Activated CD4-positive, alpha-beta T cell treated with anti-CD3 and anti-CD28 coated beads for 36 hours (primary cell): ENCODE results near the gene CYP1A2. TPM values are rescaled to one million over a fixed set of nuclear protein-coding genes. Genes with fewer than 3 reads are reported as not detected.

ENCODE experiments used
- ATAC-seq: fragments of 200-7000 bp; cut with Tn5 transposase; one replicate; pipeline ENCODE4 v1.10.0; 2021; ENCODE audit warnings: mild to moderate bottlenecking, moderate library complexity
- CTCF ChIA-PET: fragments of 350-600 bp; sonication (Branson Sonifier 250); formaldehyde crosslinking; loops from one replicate; lab custom pipeline; 2021; ENCODE audit warnings: antibody characterized with exemption; lab: Charles Lee
- POLR2A ChIA-PET: fragments of 350-600 bp; sonication (Branson Sonifier 250); formaldehyde crosslinking; loops from one replicate; lab custom pipeline; 2021; ENCODE audit warnings: antibody characterized with exemption, inconsistent platforms; lab: Charles Lee
- DNase-seq: peaks from one replicate; pipeline ENCODE4 v3.0.0-alpha.2; 2020
- H3K27ac Mint-ChIP-seq: one replicate; pipeline ENCODE4 v1.8.0; 2021; ENCODE audit warnings: mixed read lengths
- H3K27me3 Mint-ChIP-seq: one replicate; pipeline ENCODE4 v1.8.0; 2021; ENCODE audit warnings: mixed read lengths
- H3K36me3 Mint-ChIP-seq: one replicate; pipeline ENCODE4 v1.8.0; 2021; ENCODE audit warnings: low read depth, mixed read lengths
- H3K4me1 Mint-ChIP-seq: one replicate; pipeline ENCODE4 v1.8.0; 2021; ENCODE audit warnings: mixed read lengths
- H3K4me3 Mint-ChIP-seq: one replicate; pipeline ENCODE4 v1.8.0; 2021; ENCODE audit warnings: mild to moderate bottlenecking, moderate library complexity, mixed read lengths
- H3K9me3 Mint-ChIP-seq: one replicate; pipeline ENCODE4 v1.8.0; 2021; ENCODE audit warnings: low read depth, mixed read lengths
- intact Hi-C, 2 experiments: fragments of 100-400 bp; cut with DNase I in 1 of 2; cut with micrococcal nuclease in 1 of 2; formaldehyde crosslinking; loops; one replicate each; pipeline versions ENCODE4 v1.14.2 to v1.15.1; 2022 to 2024; cut with DNase I, micrococcal nuclease
- microRNA-seq: library from miRNA; unstranded; fragments of <30 nt; microRNA quantifications from one replicate; pipeline ENCODE4 v1.2.0, GENCODE V29; 2021; ENCODE audit warnings: borderline replicate concordance
- total RNA-seq, 2 experiments: library from RNA; stranded (reverse); gene quantifications; one replicate each; pipeline ENCODE4 v1.2.3, GENCODE V29; 2021

CYP1A2 gene
- total RNA-seq, 2 experiments from 2014 or later: not detected

DNA sequence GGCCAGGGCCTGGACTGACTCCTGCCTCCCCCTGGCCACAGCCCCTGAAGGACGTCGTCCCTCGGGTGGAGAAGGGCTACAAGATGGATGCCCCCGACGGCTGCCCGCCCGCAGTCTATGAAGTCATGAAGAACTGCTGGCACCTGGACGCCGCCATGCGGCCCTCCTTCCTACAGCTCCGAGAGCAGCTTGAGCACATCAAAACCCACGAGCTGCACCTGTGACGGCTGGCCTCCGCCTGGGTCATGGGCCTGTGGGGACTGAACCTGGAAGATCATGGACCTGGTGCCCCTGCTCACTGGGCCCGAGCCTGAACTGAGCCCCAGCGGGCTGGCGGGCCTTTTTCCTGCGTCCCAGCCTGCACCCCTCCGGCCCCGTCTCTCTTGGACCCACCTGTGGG lies 53.6 kb downstream of the CYP1A2 start:
- Mint-ChIP-seq H3K36me3 (peaks cover 56% of the 10 kb centered on the region), H3K27ac (no peak overlapping the region), H3K9me3 (no peaks in the 10 kb centered on the region), H3K27me3 (no peaks in the 10 kb centered on the region), H3K4me3 (no peak overlapping the region), H3K4me1 (peaks cover 37% of the 10 kb centered on the region)
- ATAC-seq (no peak), DNase-seq (no peak)
- intact Hi-C loops: loop anchor here in 1 of 2 experiments (5.0 kb wide), 1 partner anchor 40 kb away; the partner anchor contains the start of gene ULK3
- ChIA-PET CTCF (interaction anchor here (0.7 kb wide), 1 partner anchor 15 kb away, joined by 3 read pairs; no protein-coding TSS in a partner anchor), POLR2A (no interaction called here)

DNA sequence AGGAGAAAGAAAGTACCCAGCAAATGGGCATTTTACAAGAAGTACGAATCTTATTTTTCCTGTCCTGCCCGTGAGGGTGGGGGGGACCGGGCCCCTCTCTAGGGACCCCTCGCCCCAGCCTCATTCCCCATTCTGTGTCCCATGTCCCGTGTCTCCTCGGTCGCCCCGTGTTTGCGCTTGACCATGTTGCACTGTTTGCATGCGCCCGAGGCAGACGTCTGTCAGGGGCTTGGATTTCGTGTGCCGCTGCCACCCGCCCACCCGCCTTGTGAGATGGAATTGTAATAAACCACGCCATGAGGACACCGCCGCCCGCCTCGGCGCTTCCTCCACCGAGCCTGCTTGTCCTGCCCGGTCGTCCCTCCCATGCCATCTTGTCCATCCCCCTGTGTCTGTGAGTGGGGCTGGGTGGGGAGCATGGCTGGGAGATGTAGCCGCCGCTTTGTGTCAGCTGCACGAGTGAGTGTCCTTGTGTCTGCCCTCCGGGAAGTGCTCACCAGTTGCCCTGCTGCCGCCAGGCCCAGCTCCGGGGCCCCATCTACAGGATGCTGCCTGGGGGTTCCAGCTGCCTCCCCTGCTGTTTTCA lies 54.3 kb downstream of the CYP1A2 start:
- POLR2A ChIA-PET: no interaction called here
- H3K9me3 Mint-ChIP-seq: no peaks in the 10 kb centered on the region
- no peaks in the 10 kb centered on the region for H3K27me3 Mint-ChIP-seq
- DNase-seq: no peak
- H3K4me3 Mint-ChIP-seq: no peak overlapping the region
- CTCF ChIA-PET: interaction anchor here (1.4 kb wide), 1 partner anchor 15 kb away, joined by 9 read pairs; no protein-coding TSS in a partner anchor
- H3K27ac Mint-ChIP-seq: peak overlapping the region; percentile 51
- no peak for ATAC-seq
- peaks cover 34% of the 10 kb centered on the region for H3K4me1 Mint-ChIP-seq
- H3K36me3 Mint-ChIP-seq: peaks cover 55% of the 10 kb centered on the region
- intact Hi-C loops: loop anchor here in 1 of 2 experiments (5.0 kb wide), 1 partner anchor 39 kb away; the partner anchor contains the start of gene ULK3

DNA sequence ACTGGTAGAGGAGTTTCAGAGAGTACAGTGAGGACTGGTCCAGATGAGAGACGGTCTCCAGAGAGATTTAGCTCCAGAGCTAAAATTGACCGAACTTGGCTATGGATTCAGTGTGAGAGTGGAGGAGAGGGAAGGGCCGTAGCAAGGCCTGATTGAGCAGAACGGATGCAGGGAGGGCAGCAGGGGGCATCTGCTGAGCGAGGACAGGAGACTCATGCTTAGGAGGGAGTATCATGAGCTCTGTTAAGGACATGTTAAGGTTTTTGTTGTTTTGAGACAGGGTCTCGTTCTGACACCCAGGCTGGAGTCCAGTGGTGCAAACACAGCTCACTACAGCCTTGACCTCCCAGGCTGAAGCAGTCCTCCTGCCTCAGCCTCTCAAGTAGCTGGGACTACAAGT lies 56.3 kb downstream of the CYP1A2 start:
- H3K27ac Mint-ChIP-seq: peak overlapping the region; percentile 12
- ATAC-seq (no peak), DNase-seq (no peak)
- intact Hi-C loops: loop anchor here in 1 of 2 experiments (5.0 kb wide), 1 partner anchor 37 kb away; the partner anchor contains the start of gene ULK3
- H3K27me3 Mint-ChIP-seq: no peaks in the 10 kb centered on the region
- peaks cover 37% of the 10 kb centered on the region for H3K36me3 Mint-ChIP-seq
- ChIA-PET CTCF (interaction anchor here (1.0 to 2.9 kb wide), 8 partner anchors 12 to 170 kb away, joined by 3 to 16 read pairs (median 4); no protein-coding TSS in a partner anchor), POLR2A (interaction anchor here (1.1 to 1.2 kb wide), 2 partner anchors 11 to 121 kb away, joined by 4 to 7 read pairs; no protein-coding TSS in a partner anchor)
- no peaks in the 10 kb centered on the region for H3K9me3 Mint-ChIP-seq
- no peak overlapping the region for H3K4me3 Mint-ChIP-seq
- peaks cover 25% of the 10 kb centered on the region for H3K4me1 Mint-ChIP-seq

Small RNA genes within 50 kb of the gene (microRNA-seq; reads per million reads assigned to microRNA genes)
- not detected for gene MIR4513

Other genes with a start within 250 kb of the CYP1A2 start
- gene ARID3B, start 207.6 kb upstream of the CYP1A2 start, total RNA-seq: 10 to 100 TPM; 23.9 to 25.4 TPM
- gene CLK3, start 133.0 kb upstream of the CYP1A2 start, total RNA-seq: 100 to 1,000 TPM; 130 to 175 TPM
- 10 to 100 TPM; 44.7 to 45.0 TPM for gene EDC3, start 52.8 kb upstream of the CYP1A2 start, total RNA-seq
- 1 to 10 TPM; 2.0 to 2.2 TPM for gene CYP1A1, start 23.3 kb upstream of the CYP1A2 start, total RNA-seq
- 100 to 1,000 TPM; 229 to 272 TPM for gene CSK, start 33.2 kb downstream of the CYP1A2 start, total RNA-seq
- gene LMAN1L, start 64.0 kb downstream of the CYP1A2 start, total RNA-seq: under 1 TPM in 1 of 2 experiments, not detected in 1; 0.25 TPM
- gene CPLX3, start 77.8 kb downstream of the CYP1A2 start, total RNA-seq: under 1 TPM in 1 of 2 experiments, not detected in 1; 0.11 TPM
- gene ULK3, start 94.3 kb downstream of the CYP1A2 start, total RNA-seq: 10 to 100 TPM; 40.3 to 45.2 TPM
- gene SCAMP2, start 124.5 kb downstream of the CYP1A2 start, total RNA-seq: 10 to 100 TPM; 61.6 to 83.4 TPM
- 10 to 100 TPM; 75.7 to 93.3 TPM for gene MPI, start 141.2 kb downstream of the CYP1A2 start, total RNA-seq
- gene FAM219B, start 158.0 kb downstream of the CYP1A2 start, total RNA-seq: 10 to 100 TPM; 39.3 to 49.7 TPM
- gene COX5A, start 189.2 kb downstream of the CYP1A2 start, total RNA-seq: 100 to 1,000 TPM; 313 to 319 TPM
- gene RPP25, start 207.9 kb downstream of the CYP1A2 start, total RNA-seq: 1 to 10 TPM; 5.4 to 6.2 TPM
- gene SCAMP5, start 246.7 kb downstream of the CYP1A2 start, total RNA-seq: 1 to 10 TPM; 3.9 to 4.5 TPM